HCT116 (cell line): ENCODE results near the gene TMEM52. TPM values are rescaled to one million over a fixed set of nuclear protein-coding genes. Genes with fewer than 3 reads are reported as not detected.

Experiments used
- ATAC-seq: fragments of 200-7000 bp; cut with Tn5 transposase; 2 replicates; pipeline ENCODE4 v1.9.1; 2020; ENCODE audit warnings: mild to moderate bottlenecking, moderate library complexity
- BruUV-seq: library from RNA; stranded (reverse); fragments of 400-500 nt; replicated peaks from 2 replicates; lab custom pipeline; 2021; lab: Mats Ljungman, UMichigan
- CTCF ChIA-PET: fragments of 300-600 bp; sonication (Branson Sonifier 250); formaldehyde crosslinking; loops from one replicate; lab custom pipeline; 2021; ENCODE audit warnings: antibody characterized with exemption; lab: Charles Lee
- POLR2A ChIA-PET: fragments of 300-600, 350-600 bp; sonication (Branson Sonifier 250); formaldehyde crosslinking; loops from one replicate; lab custom pipeline; 2021; ENCODE audit warnings: antibody characterized with exemption; lab: Charles Lee
- RAD21 ChIA-PET, 2 experiments: fragments of 300-600 bp; sonication (Branson Sonifier 250); formaldehyde crosslinking; loops; one replicate each; lab custom pipeline; 2023; ENCODE audit warnings: low total read pairs in 2 of 2; ENCODE audit not compliant: uncharacterized antibody in 2 of 2, unreplicated experiment in 2 of 2, low non-redundant PET in 1 of 2; lab: Charles Lee
- DNase-seq: peaks from one replicate; pipeline ENCODE4 v3.0.0-alpha.2; 2010; ENCODE audit warnings: low read depth, low spot score
- H2AFZ ChIP-seq: fragments of 200-600 bp; shearing (Covaris generic), sonication (generic); 2 replicates; pipeline ENCODE4 v1.6.1; 2017; ENCODE audit warnings: low read depth, mixed run types, mixed read lengths, antibody characterized with exemption, low read length; ENCODE audit not compliant: poor library complexity, severe bottlenecking
- H3K27ac ChIP-seq: 2 replicates; pipeline ENCODE4 v1.5.1; 2012; ENCODE audit warnings: low read depth, low read length
- H3K27me3 ChIP-seq: fragments of 200-600 bp; sonication (generic); 2 replicates; pipeline ENCODE4 v1.6.1; 2016; ENCODE audit warnings: mixed run types, low read length, mixed read lengths; ENCODE audit not compliant: insufficient read depth
- H3K36me3 ChIP-seq, 2 experiments: fragments of 200-500 bp in 1 of 2; fragments of 200-600 bp in 1 of 2; sonication (Bioruptor generic) in 1 of 2; sonication (generic) in 1 of 2; 2 replicates each; pipeline versions ENCODE4 v1.5.1 to v1.6.1; 2014 to 2016; ENCODE audit warnings: low read length in 2 of 2, inconsistent platforms in 1 of 2, mixed read lengths in 1 of 2, mixed run types in 1 of 2; ENCODE audit not compliant: insufficient read depth in 2 of 2, control insufficient read depth in 1 of 2
- H3K4me1 ChIP-seq, 2 experiments: fragments of 200-600 bp in 1 of 2; sonication (generic) in 1 of 2; 2 replicates each; pipeline versions ENCODE4 v1.5.1 to v1.6.1; 2012 to 2017; ENCODE audit warnings: low read length in 2 of 2, inconsistent platforms in 1 of 2, mild to moderate bottlenecking in 1 of 2, mixed read lengths in 1 of 2, mixed run types in 1 of 2, moderate library complexity in 1 of 2; ENCODE audit not compliant: insufficient read depth in 2 of 2, control insufficient read depth in 1 of 2
- H3K4me2 ChIP-seq: fragments of 200-600 bp; sonication (generic); 2 replicates; pipeline ENCODE4 v1.6.1; 2017; ENCODE audit warnings: mixed run types, low read length, mixed read lengths
- H3K4me3 ChIP-seq, 2 experiments: fragments of 200-600 bp in 1 of 2; sonication (generic) in 1 of 2; replicated peaks in 1 of 2; 2 replicates each; pipeline ENCODE4 v1.5.1; 2011 to 2016; ENCODE audit warnings: low read length in 2 of 2, control low read depth in 1 of 2, low read depth in 1 of 2, mild to moderate bottlenecking in 1 of 2, mixed read lengths in 1 of 2, mixed run types in 1 of 2
- H3K79me2 ChIP-seq: fragments of 200-600 bp; sonication (generic); 2 replicates; pipeline ENCODE4 v1.6.1; 2017; ENCODE audit warnings: mild to moderate bottlenecking, mixed run types, low read length, moderate library complexity, mixed read lengths; ENCODE audit not compliant: insufficient read depth
- H3K9ac ChIP-seq: fragments of 200-600 bp; sonication (generic); 2 replicates; pipeline ENCODE4 v1.6.1; 2016; ENCODE audit warnings: low read length, mixed read lengths
- H3K9me2 ChIP-seq: fragments of 200-600 bp; sonication (generic), shearing (Covaris generic); 2 replicates; pipeline ENCODE4 v1.6.1; 2017; ENCODE audit warnings: mixed run types, mild to moderate bottlenecking, moderate library complexity; ENCODE audit not compliant: insufficient read depth
- H3K9me3 ChIP-seq, 2 experiments: fragments of 200-500 bp in 1 of 2; fragments of 200-600 bp in 1 of 2; sonication (Bioruptor generic) in 1 of 2; sonication (generic) in 1 of 2; 2 replicates each; pipeline ENCODE4 v1.6.1; 2014 to 2017; ENCODE audit warnings: low read length in 2 of 2, mixed read lengths in 2 of 2, inconsistent platforms in 1 of 2, low read depth in 1 of 2, mild to moderate bottlenecking in 1 of 2, mixed run types in 1 of 2, moderate library complexity in 1 of 2; ENCODE audit not compliant: control insufficient read depth in 1 of 2, insufficient read depth in 1 of 2
- H4K20me1 ChIP-seq: fragments of 200-600 bp; sonication (generic), shearing (Covaris generic); 2 replicates; pipeline ENCODE4 v1.6.1; 2017; ENCODE audit warnings: mixed run types, mild to moderate bottlenecking, moderate library complexity; ENCODE audit not compliant: insufficient read depth
- CEBPB ChIP-seq: IDR thresholded peaks from 2 replicates; pipeline ENCODE4 v1.6.1; 2012; ENCODE audit warnings: low read depth
- ELF1 ChIP-seq: IDR thresholded peaks from 2 replicates; pipeline ENCODE4 v1.6.1; 2012; ENCODE audit warnings: low read depth, borderline replicate concordance
- EZH2 ChIP-seq: fragments of 200-600 bp; sonication (generic); IDR thresholded peaks from 2 replicates; pipeline ENCODE4 v1.6.1; 2017; ENCODE audit warnings: antibody characterized with exemption, mixed run types
- RAD21 ChIP-seq: IDR thresholded peaks from 2 replicates; pipeline ENCODE4 v1.6.1; 2012; ENCODE audit warnings: low read depth, mild to moderate bottlenecking
- SIN3A ChIP-seq: IDR thresholded peaks from 2 replicates; pipeline ENCODE4 v1.6.1; 2012; ENCODE audit warnings: low read depth
- SP1 ChIP-seq: IDR thresholded peaks from 2 replicates; pipeline ENCODE4 v1.6.1; 2012; ENCODE audit warnings: low read depth
- SRF ChIP-seq: IDR thresholded peaks from 2 replicates; pipeline ENCODE4 v1.6.1; 2012; ENCODE audit warnings: low read depth
- YY1 ChIP-seq: IDR thresholded peaks from 2 replicates; pipeline ENCODE4 v1.6.1; 2011; ENCODE audit warnings: low read length, low read depth, moderate library complexity, mild to moderate bottlenecking; ENCODE audit not compliant: insufficient replicate concordance; ENCODE audit errors: extremely low read depth
- ZFX ChIP-seq: fragments of 450-650 bp; IDR thresholded peaks from 2 replicates; pipeline ENCODE4 v1.6.1; 2017
- ZNF274 ChIP-seq: fragments of 200-500 bp; sonication (Bioruptor generic); IDR thresholded peaks from 2 replicates; pipeline ENCODE4 v1.6.1; 2014; ENCODE audit warnings: mild to moderate bottlenecking, low read depth, low read length, inconsistent platforms
- intact Hi-C: fragments of 100-400 bp; cut with micrococcal nuclease; formaldehyde crosslinking; loops from 2 replicates; pipeline ENCODE4 v1.10.0; 2022
- total RNA-seq: library from RNA; stranded (reverse); gene quantifications from one replicate; pipeline ENCODE4 v1.2.1, GENCODE V29; 2021; ENCODE audit not compliant: unreplicated experiment
- TF ChIP-seq, protein P1 (sequence below), 3 experiments: fragments of 200-600 bp in 1 of 3; sonication (generic) in 1 of 3; IDR thresholded peaks in 2 of 3; conservative IDR thresholded peaks in 1 of 3; 2 replicates each; pipeline ENCODE4 v1.5.1; 2012 to 2017; ENCODE audit warnings: low read depth in 2 of 3, low read length in 2 of 3, antibody characterized with exemption in 1 of 3, borderline replicate concordance in 1 of 3, control low read depth in 1 of 3, mild to moderate bottlenecking in 1 of 3, mixed read lengths in 1 of 3, mixed run types in 1 of 3, moderate library complexity in 1 of 3; ENCODE audit not compliant: insufficient read depth in 1 of 3
- TF ChIP-seq, protein P2 (sequence below): IDR thresholded peaks from 2 replicates; pipeline ENCODE4 v1.6.1; 2012

Gene TMEM52
- total RNA-seq, 1 experiment from 2014 or later, result 27.5 TPM

DNA sequence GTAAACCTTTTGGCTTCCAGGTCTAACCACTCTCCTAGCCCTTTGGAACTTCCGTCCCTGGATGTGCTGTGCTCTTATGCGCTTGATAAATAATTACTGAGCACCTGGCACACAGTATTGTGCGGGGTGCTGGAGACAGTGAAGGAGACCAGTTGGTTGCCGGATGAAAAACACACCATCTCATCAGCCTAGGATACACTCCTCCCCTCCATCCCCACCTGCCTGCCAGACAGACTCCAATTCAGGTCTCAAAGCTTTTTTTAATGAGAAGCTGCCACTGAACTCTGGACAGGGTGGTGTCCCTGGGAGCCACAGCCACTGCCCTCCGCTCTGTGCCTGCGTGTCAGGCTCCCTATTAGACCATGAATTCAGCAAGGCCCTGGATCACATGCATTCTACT, 37.4 kb downstream of the TMEM52 start:
- no peak for ATAC-seq
- DNase-seq, result no peak
- no peak overlapping the region for H3K4me2 ChIP-seq
- no peaks in the 10 kb centered on the region for H3K27me3 ChIP-seq
- peaks cover 8% of the 10 kb centered on the region for H4K20me1 ChIP-seq
- H3K9ac ChIP-seq, result no peak overlapping the region
- no peak overlapping the region for H3K4me3 ChIP-seq
- ChIA-PET RAD21 (no interaction called here), POLR2A (interaction anchor here (0.5 to 0.6 kb wide), 2 partner anchors 12 to 22 kb away, joined by 4 read pairs; no protein-coding TSS in a partner anchor), CTCF (no interaction called here)
- peaks cover 99% of the 10 kb centered on the region for H3K79me2 ChIP-seq
- no peak overlapping the region for H2AFZ ChIP-seq
- no peaks in the 10 kb centered on the region for H3K9me2 ChIP-seq
- no peaks in the 10 kb centered on the region for H3K9me3 ChIP-seq
- H3K36me3 ChIP-seq, result no peaks in the 10 kb centered on the region
- intact Hi-C loops, result no loop called here
- H3K27ac ChIP-seq, result no peak overlapping the region
- TF ChIP-seq, protein P1, sequence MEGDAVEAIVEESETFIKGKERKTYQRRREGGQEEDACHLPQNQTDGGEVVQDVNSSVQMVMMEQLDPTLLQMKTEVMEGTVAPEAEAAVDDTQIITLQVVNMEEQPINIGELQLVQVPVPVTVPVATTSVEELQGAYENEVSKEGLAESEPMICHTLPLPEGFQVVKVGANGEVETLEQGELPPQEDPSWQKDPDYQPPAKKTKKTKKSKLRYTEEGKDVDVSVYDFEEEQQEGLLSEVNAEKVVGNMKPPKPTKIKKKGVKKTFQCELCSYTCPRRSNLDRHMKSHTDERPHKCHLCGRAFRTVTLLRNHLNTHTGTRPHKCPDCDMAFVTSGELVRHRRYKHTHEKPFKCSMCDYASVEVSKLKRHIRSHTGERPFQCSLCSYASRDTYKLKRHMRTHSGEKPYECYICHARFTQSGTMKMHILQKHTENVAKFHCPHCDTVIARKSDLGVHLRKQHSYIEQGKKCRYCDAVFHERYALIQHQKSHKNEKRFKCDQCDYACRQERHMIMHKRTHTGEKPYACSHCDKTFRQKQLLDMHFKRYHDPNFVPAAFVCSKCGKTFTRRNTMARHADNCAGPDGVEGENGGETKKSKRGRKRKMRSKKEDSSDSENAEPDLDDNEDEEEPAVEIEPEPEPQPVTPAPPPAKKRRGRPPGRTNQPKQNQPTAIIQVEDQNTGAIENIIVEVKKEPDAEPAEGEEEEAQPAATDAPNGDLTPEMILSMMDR (IDR thresholded peaks at IDR 0.05 in 2 of 3, conservative IDR thresholded peaks at IDR 0.05 in 1 of 3; ENCODE audit: borderline replicate concordance in 1 of 3, insufficient read depth in 1 of 3, low read depth in 2 of 3, low read length in 2 of 3), result no peak
- TF ChIP-seq CEBPB (no peak), EZH2 (no peak), ZNF274 (no peak), ZFX (no peak), SIN3A (no peak)
- no peaks in the 10 kb centered on the region for H3K4me1 ChIP-seq
- BruUV-seq, result no TSS peak

DNA sequence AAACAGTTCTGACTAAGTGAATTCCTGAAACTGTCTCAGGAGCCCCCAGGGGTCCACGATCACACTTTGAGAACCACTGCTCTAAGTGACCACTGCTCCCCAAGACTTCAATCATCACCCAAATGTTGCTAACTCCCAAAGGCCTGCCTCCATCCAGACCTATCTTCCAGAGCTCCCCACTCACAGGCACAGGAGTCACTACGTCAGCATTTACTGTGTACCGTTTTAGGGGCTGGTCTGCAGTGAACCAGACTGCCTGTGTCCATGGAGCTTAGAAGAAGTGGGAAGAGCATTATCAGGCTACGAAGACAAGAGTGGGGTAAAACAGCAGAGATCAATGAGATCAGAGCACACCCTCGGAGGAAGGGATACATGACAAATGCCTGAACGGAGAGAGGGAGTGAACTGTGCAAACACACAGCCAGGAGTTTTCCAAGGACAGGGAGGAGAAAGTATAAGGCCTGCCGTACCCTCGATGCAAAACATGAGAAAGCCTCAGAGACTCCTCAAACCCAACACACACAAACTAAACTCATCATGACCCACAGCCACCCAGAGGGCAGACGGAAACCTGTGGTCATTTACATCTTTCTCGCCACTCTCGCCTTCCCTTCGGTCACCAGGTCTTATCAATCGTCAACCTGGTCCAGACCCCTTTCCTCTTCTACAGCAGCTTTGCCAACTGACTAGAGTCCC, 38.3 kb downstream of the TMEM52 start:
- Histone ChIP-seq H3K9ac (no peak overlapping the region), H3K4me1 (no peaks in the 10 kb centered on the region), H3K79me2 (peaks cover 99% of the 10 kb centered on the region), H3K27me3 (no peaks in the 10 kb centered on the region), H3K9me2 (no peaks in the 10 kb centered on the region), H3K27ac (no peak overlapping the region), H3K4me2 (no peak overlapping the region), H3K9me3 (no peaks in the 10 kb centered on the region), H3K36me3 (peaks cover 0 to 7% of the 10 kb centered on the region in 2 experiments; a peak in 2 of 4 replicates), H4K20me1 (peaks cover 8% of the 10 kb centered on the region), H2AFZ (no peak overlapping the region), H3K4me3 (no peak overlapping the region)
- intact Hi-C loops, result no loop called here
- ATAC-seq (no peak), DNase-seq (no peak)
- TF ChIP-seq ELF1 (no peak), SRF (no peak), RAD21 (no peak), SIN3A (no peak), YY1 (no peak), SP1 (no peak)
- TF ChIP-seq, protein P2, sequence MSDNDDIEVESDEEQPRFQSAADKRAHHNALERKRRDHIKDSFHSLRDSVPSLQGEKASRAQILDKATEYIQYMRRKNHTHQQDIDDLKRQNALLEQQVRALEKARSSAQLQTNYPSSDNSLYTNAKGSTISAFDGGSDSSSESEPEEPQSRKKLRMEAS, result no peak
- ChIA-PET RAD21 (no interaction called here), POLR2A (no interaction called here), CTCF (no interaction called here)
- BruUV-seq, result no TSS peak
